AG20443 (cell line): ENCODE data around the gene ARL4A.
"Not testable (repeated sequence)": the region's sequence is repeated elsewhere in the genome, so short reads cannot be mapped to it uniquely, and the experiment has no call there.

Source experiments
- DNase-seq: peaks from one replicate; pipeline ENCODE4 v3.0.0; 2012; ENCODE audit warnings: low spot score, mixed read lengths

ARL4A gene

DNA sequence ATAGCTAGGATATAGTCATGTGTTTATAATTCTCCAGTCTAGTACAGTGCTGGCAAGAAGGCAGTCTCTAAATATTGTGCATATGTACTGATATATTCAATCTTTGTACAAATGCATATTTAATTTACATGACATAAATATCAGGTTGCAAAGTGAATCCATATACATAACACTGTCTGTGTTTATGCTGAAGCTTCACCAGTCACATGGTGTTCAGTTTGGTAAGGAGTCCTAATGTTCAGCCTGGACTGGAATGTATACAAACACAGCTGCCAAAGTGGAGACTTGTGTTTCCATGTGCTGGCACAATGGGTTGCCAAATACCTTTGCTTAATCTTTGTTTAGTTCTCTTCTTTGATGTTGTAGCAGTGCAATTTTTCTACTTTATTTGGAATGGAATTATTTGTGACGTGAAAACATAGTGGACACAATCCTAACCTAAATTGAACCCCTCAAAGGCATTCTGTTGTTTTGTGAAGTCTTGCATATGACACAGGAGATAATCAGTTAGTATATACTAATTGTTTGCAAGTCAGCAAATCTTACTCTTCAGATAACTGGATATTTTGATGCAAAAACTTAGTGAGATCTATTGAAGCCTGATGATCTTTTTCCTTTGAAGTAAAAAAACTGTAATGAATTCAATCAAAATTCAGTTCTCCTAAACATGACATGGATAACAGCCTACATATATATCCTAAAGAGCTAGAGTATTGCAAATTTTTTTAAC lies 17.3 kb upstream of the ARL4A start:
- DNase-seq: no peak

DNA sequence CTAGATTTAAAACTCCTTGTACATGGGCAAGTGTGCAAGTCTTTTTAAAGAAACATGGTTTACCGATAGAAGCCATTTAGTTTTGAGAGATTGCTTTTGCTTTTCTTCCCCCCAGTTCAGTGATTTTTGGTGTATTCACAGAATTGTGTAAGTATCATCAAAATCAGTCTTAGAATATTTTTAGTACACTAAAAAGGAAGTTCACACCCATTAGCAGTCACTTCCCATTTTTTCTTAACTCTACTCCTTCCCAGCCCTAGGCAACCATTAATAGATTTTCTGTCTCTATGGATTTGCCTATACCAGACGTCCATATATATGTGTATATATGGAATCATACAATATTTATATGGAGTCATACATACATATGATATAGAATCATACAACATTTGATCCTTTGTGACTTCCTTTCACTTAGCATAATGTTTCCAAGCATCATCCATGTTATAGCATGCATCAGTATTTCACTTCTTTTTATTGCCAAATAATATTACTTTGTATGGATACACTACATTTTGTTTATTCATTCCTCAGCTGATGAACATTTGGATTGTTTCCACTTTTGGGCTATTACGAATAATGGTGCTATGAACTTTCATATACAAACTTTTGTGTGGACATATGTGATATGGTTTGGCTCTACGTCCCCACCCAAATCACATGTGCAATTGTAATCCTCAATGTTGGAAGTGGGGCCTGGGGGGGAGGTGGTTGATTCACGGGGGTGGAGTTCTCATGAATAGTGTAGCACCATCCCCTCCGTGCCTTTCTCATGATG lies 16.5 kb upstream of the ARL4A start:
- no peak for DNase-seq

DNA sequence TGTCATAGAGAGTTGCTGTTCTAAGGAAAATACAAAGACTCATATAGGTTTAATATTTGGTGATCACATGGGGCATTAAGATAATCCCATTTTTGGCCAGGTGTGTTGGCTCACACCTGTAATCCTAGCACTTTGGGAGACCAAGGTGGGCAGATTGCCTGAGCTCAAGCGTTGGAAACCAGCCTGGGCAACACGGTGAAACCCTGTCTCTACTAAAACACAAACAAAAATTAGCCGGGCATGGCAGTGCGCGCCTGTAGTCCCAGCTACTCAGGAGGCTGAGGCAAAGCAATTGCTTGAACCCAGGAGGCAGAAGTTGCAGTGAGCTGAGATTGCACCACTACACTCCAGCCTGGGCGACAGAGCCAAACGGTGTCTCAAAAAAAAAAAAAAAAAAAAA lies 14.0 kb upstream of the ARL4A start:
- DNase-seq: not testable (repeated sequence)

DNA sequence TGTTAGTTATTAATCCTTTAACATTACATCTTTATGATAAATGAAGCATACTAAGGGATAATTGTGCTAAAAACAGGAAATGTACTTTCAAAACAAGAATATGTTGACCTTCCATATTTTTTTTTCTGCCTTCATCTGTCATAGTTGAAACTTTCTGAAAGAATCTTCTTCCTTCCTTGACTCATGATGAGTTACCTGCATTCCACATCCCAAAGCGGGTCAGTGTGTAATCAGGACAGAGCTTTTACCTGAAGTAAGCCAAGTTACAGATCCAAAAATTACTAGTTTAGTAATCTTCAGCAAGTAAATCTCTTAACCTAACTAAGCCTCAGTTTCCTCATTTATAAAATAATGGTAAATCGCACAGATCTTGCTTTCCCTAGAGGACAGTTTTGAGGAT lies 13.4 kb upstream of the ARL4A start:
- DNase-seq: no peak

DNA sequence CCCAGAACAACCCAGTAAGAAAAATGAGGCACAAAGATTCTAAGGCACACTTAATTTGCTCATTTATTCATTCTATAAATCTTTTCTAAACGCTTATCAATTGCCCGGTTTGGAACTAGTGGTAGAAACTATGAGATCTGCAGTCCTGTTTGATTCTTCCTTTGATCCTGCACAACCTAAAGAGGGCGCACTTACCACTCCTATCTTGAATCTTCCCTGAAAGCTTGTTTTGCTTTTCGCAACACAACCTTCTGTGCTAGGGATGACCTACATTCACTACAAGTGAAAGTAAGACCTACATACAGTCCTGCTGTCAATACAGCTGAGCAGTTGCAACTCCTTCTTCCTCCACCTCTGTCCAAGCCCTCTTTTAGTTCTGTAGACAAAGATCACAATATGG lies 12.6 kb upstream of the ARL4A start:
- no peak for DNase-seq

DNA sequence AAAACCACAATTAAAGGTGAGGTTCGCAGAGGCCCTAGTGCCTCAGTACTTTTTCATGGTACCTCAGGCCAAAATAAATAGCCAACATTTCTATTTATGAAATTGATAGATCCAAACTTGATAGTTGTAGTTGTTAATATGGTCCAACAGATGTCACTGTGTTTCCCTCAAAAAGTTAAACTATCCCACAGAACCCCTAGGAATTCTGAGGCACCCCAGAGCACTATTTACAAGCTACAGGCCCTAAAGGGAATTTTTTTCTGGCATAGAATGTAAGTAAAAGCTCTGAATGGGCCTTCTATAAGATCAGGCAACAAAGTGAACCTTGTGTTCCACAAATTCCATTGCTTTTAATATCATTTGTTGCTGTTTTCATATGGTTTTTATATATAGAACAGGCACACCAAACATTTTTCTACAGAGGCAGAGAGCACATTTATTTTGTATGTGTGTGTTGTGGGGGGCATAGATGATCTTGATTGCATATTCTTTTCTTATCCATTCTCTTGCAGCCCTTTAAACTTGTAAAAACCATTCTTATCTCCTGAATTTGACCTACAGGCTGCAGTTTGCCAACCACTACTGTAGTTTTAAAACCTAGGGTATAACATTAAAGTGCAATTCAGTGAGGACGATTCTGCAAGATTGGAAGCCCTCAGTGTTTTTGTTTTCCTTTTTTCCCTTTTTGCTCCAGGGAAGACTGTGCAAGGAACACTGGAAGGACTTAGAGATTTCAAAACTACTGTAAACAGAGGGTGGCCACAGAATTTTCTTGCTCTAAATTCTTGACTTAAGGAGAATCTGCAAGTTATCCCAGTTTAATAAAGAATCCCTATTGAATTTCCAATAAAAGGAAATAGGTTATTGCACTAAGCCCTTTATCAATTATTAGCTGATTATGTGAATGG lies 3.5 kb upstream of the ARL4A start:
- DNase-seq: no peak

DNA sequence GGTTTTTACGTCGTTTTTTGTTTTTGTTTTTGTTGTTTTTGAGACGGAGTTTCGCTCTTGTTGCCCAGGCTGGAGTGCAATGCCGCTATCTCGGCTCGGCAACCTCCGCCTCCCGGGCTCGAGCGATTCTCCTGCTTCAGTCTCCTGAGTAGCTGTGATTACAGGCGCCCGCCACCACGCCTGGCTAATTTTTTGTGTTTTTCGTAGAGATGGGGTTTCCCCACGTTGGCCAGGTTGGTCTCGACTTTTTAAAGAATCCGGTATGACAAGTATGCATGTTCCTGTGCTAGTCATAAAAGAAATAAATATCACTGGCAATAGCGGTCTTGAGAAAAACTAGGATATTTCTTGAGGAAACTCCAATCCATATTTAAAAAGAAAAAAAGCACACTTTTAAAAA lies 2.7 kb upstream of the ARL4A start:
- no peak for DNase-seq

DNA sequence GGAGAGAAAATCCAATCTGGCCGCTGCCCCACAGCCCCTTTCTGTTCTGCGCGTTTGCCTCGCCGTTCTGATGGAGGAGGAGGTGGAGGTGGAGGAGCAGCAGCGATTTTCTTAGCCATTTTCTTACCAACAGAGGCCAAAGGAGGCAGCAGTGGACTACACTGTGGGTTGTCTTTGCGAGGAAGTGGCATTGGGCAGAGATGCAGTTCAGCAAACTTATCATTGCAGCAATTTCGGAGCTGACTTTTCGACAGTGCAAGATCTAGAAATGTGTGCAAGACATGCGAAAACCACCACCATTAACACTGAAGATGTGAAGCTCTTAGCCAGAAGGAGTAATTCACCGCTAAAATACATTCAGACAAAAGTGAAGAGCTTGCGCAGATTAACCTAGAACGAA lies 1.9 kb upstream of the ARL4A start:
- peak; percentile 68 for DNase-seq

DNA sequence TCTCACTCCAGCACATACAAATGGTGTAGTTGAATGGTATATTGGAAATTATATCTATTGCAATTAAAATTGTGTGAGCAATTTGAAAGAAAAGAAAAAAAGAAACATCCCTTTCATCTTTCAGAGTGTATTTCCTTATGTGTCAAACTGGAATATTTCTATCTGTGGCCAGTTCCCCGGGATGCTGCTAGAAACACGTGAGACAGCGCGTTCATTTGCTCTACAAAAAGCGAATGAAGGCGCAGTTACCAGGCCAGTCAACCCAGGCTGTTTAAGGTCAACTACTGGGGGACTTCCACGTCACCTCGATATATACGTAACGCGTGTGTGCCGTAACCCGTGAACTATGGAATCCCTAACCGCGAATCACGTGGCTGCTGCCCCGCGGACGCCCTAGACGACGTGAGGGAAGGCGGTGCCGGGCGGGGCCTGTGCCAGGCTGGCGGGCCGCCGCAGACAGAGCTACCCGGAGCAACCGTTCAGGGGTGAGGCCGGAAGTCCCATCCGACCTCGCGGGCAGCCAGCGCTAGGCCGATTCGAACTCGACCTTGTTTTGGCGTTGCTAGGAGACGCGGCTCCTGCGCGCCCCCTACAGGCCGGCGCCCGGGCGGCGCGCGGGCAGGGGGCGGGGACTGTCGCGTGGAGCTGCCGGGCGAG lies 1.1 kb upstream of the ARL4A start:
- peak; percentile 92 for DNase-seq

DNA sequence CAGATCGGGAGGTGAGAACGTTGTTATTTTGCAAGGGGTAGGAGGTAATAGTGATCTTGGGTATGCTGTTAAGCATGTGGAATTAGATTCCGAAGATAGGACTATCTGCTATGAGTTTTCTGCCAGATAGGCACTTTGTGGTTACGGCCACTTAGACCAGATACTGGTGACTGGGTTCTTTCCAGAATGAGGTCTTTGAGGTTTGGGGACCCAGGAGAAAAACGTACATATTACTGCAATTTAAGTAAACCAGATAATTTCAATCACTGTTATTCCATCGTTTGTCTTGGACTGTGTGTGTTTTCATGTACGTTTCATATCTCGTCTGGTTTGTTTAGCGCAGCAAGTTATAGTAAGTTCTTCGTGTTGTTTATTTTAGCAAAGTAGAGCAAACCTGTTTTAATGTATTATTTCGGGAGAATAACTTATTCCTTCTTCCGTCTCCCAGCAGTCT lies 312 bp downstream of the ARL4A start:
- DNase-seq: no peak

DNA sequence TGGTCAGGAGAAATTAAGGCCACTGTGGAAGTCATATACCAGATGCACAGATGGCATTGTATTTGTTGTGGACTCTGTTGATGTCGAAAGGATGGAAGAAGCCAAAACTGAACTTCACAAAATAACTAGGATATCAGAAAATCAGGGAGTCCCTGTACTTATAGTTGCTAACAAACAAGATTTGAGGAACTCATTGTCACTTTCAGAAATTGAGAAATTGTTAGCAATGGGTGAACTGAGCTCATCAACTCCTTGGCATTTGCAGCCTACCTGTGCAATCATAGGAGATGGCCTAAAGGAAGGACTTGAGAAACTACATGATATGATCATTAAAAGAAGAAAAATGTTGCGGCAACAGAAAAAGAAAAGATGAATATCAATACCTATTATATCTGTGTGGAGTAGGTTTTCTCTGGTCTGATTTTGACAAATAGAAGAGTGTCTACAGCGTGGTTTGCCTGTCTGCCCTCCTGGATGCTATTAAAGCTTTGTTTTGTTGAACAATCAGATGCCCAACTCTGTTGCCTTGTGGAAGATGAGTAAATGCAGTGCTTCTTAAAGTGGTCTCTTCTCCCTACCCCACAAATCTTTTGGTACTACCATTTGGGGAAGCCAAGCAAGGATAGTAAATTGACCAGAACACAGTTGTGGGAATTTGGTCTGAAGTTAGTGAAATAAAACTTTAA lies 1.2 kb downstream of the ARL4A start:
- not testable (repeated sequence) for DNase-seq

DNA sequence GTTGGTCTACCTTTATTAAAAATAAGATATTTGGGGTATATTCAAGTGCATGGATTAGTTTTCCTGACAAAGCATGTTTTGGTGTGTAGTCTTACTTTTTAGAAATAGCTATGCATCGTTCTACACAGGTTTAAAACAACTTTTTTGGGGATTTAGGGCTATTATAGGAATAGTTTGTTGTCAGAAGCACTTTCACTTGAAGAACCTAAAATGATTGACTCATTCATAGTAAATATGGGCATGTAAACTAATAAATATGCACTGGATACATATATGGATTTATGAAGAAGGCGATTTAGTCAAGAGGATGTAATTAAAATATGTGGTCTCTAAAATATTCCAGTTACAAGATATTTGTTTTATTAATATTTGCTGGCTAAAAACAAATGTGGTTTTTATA lies 2.0 kb downstream of the ARL4A start:
- no peak for DNase-seq

DNA sequence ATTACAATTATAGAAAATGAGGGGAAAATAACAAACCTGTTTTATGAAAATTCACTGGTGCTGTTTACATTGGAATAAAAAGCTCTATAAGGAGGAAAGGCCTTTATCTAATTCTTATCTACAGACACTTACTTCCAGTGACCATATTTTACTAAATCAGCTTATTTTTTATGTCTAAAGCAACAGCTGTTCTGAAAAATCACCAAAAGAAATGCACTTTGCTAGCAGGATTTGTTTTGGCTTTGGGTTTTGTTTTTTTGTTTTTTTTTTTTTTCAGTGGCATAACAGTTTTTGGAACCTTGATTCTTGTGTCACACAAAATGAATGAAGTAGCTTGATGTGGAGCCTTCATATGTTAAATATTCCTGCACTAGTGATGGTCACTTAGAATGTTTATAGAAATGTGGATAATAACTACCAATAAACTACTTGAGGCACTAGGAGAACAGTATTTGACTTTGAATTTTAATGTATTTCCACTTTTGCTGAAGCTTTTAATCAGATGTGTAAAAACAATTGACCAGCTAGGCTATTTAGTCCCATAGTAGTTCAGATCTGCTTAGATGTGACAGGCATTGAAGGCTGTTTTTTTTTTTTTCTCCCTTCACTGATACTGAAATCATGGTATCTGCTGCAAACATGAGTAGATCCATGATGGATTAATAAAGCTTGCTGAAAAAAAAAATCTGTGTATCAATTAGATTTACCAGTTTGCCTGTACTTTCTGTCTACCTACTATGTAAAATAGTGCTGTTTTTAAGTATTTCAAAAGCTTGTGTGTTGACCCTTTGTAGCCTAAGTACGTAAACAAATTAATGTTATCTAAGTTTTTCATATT lies 2.8 kb downstream of the ARL4A start:
- DNase-seq: no peak

DNA sequence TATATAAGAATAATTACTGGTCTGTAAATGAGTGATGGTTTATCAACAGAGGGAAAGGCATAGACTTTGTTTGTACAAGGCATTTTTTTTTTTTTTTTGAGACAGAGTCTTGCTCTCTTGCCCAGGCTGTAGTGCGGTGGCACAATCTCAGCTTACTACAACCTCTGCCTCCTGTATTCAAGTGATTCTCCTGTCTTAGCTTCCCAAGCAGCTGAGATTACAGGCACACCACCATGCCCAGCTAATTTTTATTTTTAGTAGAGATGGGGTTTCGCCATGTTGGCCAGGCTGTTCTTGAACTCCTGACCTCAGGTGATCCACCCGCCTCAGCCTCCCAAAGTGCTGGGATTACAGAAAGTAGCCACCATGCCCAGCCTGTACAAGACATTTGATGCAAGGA lies 4.0 kb downstream of the ARL4A start:
- DNase-seq: not testable (repeated sequence)

DNA sequence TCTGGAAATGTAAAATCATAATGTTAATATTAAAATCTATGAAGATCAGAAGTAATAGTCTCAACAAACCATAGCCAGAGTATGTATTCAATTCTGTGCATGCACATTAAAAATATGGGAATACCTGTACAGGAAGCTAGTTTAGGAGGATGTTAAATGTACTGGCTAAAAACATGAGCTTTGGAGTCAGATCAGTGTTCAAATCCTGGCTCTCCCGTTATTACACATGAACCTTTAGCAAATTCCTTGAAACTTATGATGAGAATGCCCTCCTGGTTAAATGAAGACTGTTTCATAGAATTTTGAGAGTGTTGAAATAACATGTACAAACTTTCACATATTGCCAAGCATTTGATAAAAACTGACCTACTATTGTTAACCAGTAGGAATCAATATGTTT lies 4.6 kb downstream of the ARL4A start:
- no peak for DNase-seq

DNA sequence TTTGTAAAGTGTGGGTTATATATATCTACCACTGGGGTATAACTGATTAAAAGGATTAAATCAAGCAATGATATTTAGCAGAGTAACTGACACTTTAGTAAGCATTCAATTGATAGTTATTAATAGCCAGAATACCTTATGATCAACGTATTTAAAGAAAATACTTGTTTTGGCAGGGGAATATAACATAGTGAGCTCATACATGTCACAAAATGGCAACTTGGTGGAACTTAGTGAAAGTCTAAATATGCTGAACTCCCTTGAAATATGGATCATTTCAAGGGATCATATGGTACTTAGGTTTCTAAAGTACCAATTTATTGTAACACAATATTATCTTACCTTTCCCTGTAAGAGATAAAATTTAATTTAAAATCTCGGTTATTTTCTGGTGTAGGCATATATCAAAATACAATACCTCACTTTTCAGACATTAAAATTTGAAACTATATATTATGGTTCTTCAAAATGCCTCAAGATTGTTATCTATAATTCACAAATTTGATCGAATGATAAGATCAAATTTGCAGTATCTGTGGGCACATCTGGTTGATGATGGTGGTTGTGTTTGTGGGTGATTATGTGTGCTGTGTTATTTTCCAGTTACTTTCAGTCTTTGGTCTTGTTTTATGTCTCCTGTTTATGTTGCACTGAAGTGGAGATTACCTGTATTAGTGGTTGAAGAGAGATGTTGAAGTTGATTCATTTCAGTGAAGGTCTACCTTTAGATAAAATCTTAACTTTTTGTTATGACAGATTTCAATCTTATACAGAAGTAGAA lies 5.2 kb downstream of the ARL4A start:
- DNase-seq: no peak

DNA sequence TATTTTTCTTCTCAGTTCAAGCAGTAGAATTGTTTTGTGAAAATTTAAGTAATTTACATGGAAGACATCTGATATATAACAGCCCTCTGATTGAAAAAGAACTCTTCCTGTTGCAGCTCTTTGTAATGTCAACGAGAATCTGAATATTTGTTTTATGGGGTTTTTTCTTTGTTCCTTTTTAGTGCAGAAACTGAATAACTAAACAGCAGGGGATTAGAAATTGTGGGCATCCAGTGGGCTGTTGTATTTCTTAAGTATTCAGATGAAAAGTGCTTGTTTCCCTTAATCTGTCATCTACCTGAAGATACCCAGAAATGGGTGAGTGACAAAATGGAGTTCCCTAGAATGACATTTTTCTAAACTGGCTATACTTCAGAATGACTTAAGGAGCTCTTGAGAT lies 7.4 kb downstream of the ARL4A start:
- DNase-seq: no peak

DNA sequence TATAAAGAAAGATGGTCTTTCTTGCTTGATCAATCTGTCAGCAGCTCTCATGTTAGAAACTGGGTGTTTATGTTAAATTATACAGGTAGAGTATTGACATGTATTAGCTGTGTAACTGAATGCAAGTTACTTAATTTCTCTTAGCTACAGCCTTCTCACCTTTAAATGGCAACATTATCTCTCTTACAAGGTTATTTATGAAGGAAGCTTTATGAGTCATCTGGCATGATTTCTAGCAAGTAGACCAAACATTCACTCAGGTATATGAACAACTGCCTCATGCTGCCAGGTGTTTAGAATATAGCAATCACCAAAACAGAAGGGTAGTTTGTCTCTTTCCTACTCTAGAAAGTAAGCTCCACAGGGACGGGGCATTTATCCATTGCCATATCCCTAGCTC lies 8.5 kb downstream of the ARL4A start:
- no peak for DNase-seq

DNA sequence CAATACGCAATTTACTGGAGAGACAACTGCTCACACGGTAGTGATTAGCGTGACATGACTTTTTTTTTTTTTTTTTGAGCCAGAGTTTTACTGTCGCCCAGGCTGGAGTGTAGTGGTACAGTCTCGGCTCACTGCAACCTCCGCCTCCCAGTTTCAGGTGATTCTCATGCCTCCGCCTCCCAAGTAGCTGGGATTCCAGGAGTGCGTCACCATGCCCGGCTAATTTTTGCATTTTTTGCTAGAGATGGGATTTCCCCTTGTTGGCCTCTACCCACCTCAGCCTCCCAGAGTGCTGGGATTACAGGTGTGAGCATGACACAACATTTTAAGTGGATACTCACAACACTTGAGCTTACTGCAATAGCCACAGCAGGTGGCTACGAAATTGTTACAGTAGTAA lies 11.9 kb downstream of the ARL4A start:
- DNase-seq: no peak

DNA sequence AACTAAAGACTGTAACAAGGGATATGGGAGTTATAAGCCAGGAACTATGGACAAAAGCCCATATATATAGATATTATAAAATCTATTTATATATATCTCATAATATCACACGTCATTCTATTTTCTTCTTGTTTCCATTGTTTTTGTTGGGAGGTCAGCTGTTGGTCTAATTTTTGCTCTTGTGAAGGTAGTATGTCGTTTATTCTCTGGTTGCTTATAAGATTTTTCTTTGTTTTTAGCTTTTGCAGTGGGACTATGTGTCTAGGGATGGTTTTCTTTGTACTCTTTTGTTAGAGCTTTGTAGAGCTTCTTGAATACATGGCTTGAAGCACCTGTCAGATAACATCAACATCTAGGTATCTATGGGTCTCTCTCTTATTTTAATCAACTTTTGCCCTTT lies 14.0 kb downstream of the ARL4A start:
- no peak for DNase-seq
